IMR-90 (cell line): Measurements from ENCODE around the gene FMR1. TPM values are rescaled to one million over a fixed set of nuclear protein-coding genes. Genes with fewer than 3 reads are reported as not detected.

Experiments used
- ATAC-seq: fragments of 200-7000 bp; cut with Tn5 transposase; 2 replicates; pipeline ENCODE4 v1.9.1; 2020; ENCODE audit warnings: low read depth, mild to moderate bottlenecking, moderate library complexity
- BruUV-seq: library from RNA; stranded (reverse); fragments of 400-500 nt; replicated peaks from 2 replicates; lab custom pipeline; 2021; lab: Mats Ljungman, UMichigan
- CTCF ChIA-PET: fragments of 300-600 bp; formaldehyde crosslinking; extraction: SDS; loops from one replicate; lab custom pipeline; 2021; ENCODE audit warnings: antibody characterized with exemption; lab: Yijun Ruan, JAX
- POLR2A ChIA-PET: fragments of 300-600 bp; sonication (Branson Sonifier 250); formaldehyde crosslinking; loops from one replicate; lab custom pipeline; 2022; ENCODE audit warnings: antibody characterized with exemption; ENCODE audit not compliant: unreplicated experiment; lab: Charles Lee
- DNase-seq: peaks from one replicate; pipeline ENCODE4 v3.0.0; 2013
- H2AFZ ChIP-seq: replicated peaks from 2 replicates; pipeline ENCODE3; 2013; ENCODE audit warnings: low read length, mild to moderate bottlenecking; ENCODE audit not compliant: poor library complexity
- H2AK5ac ChIP-seq: 2 replicates; pipeline ENCODE4 v1.6.1; 2013; ENCODE audit warnings: low read depth, low read length, inconsistent platforms
- H2AK9ac ChIP-seq: replicated peaks from 2 replicates; pipeline ENCODE3; 2013; ENCODE audit warnings: mild to moderate bottlenecking, low read depth, low read length, moderate library complexity; ENCODE audit not compliant: poor library complexity
- H2BK120ac ChIP-seq: 2 replicates; pipeline ENCODE4 v1.6.1; 2013; ENCODE audit warnings: low read depth, low read length, inconsistent platforms
- H2BK15ac ChIP-seq: 3 replicates; pipeline ENCODE4 v1.6.1; 2013; ENCODE audit warnings: low read depth, low read length, inconsistent platforms
- H2BK20ac ChIP-seq: 2 replicates; pipeline ENCODE4 v1.6.1; 2013; ENCODE audit warnings: low read depth, mild to moderate bottlenecking, inconsistent platforms, low read length, moderate library complexity
- H2BK5ac ChIP-seq: 2 replicates; pipeline ENCODE4 v1.6.1; 2013; ENCODE audit warnings: mild to moderate bottlenecking, low read depth, low read length, inconsistent platforms; ENCODE audit not compliant: poor library complexity, severe bottlenecking
- H3K14ac ChIP-seq: replicated peaks from 2 replicates; pipeline ENCODE4 v1.6.1; 2013; ENCODE audit warnings: low read depth, low read length, inconsistent platforms
- H3K18ac ChIP-seq: 2 replicates; pipeline ENCODE4 v1.6.1; 2013; ENCODE audit warnings: low read depth, low read length, control low read depth
- H3K23ac ChIP-seq: 2 replicates; pipeline ENCODE4 v1.6.1; 2013; ENCODE audit warnings: low read depth, low read length, inconsistent platforms
- H3K27ac ChIP-seq: 2 replicates; pipeline ENCODE4 v1.5.1; 2013; ENCODE audit warnings: mild to moderate bottlenecking, control low read depth, low read length; ENCODE audit not compliant: insufficient read depth
- H3K27me3 ChIP-seq: 2 replicates; pipeline ENCODE4 v1.6.1; 2013; ENCODE audit warnings: low read length; ENCODE audit not compliant: control insufficient read depth, insufficient read depth
- H3K36me3 ChIP-seq: 2 replicates; pipeline ENCODE4 v1.6.1; 2013; ENCODE audit warnings: low read length, mixed read lengths; ENCODE audit not compliant: control insufficient read depth, insufficient read depth
- H3K4ac ChIP-seq: 2 replicates; pipeline ENCODE4 v1.6.1; 2013; ENCODE audit warnings: low read depth, low read length, inconsistent platforms
- H3K4me1 ChIP-seq: 2 replicates; pipeline ENCODE4 v1.6.1; 2013; ENCODE audit warnings: low read length, mixed read lengths; ENCODE audit not compliant: control insufficient read depth, insufficient read depth
- H3K4me2 ChIP-seq: 2 replicates; pipeline ENCODE4 v1.6.1; 2013; ENCODE audit warnings: low read depth, mild to moderate bottlenecking, control low read depth, low read length, moderate library complexity
- H3K4me3 ChIP-seq: 2 replicates; pipeline ENCODE4 v1.5.1; 2013; ENCODE audit warnings: low read depth, mild to moderate bottlenecking, control low read depth, low read length, moderate library complexity; ENCODE audit not compliant: insufficient read depth
- H3K56ac ChIP-seq: 2 replicates; pipeline ENCODE4 v1.6.1; 2013; ENCODE audit warnings: low read length, inconsistent platforms; ENCODE audit not compliant: insufficient read depth; ENCODE audit errors: extremely low read depth
- H3K79me1 ChIP-seq, 2 experiments: 2 replicates each; pipeline ENCODE4 v1.6.1; 2013; ENCODE audit warnings: low read length in 2 of 2, inconsistent platforms in 1 of 2, low read depth in 1 of 2
- H3K9ac ChIP-seq: 2 replicates; pipeline ENCODE4 v1.6.1; 2013; ENCODE audit warnings: low read depth, low read length, control low read depth
- H3K9me1 ChIP-seq: 2 replicates; pipeline ENCODE4 v1.6.1; 2013; ENCODE audit warnings: low read length, inconsistent platforms; ENCODE audit not compliant: insufficient read depth
- H3K9me3 ChIP-seq: 2 replicates; pipeline ENCODE4 v1.6.1; 2013; ENCODE audit warnings: low read length; ENCODE audit not compliant: control insufficient read depth, insufficient read depth
- H4K20me1 ChIP-seq: 2 replicates; pipeline ENCODE4 v1.6.1; 2013; ENCODE audit warnings: low read length, inconsistent platforms; ENCODE audit not compliant: insufficient read depth
- H4K5ac ChIP-seq: 2 replicates; pipeline ENCODE4 v1.6.1; 2013; ENCODE audit warnings: mild to moderate bottlenecking, low read depth, low read length, control low read depth
- H4K8ac ChIP-seq, 2 experiments: 2 replicates each; pipeline ENCODE4 v1.6.1; 2013; ENCODE audit warnings: low read depth in 2 of 2, low read length in 2 of 2, control low read depth in 1 of 2, inconsistent platforms in 1 of 2
- H4K91ac ChIP-seq: 2 replicates; pipeline ENCODE4 v1.6.1; 2013; ENCODE audit warnings: low read depth, low read length, inconsistent platforms; ENCODE audit not compliant: insufficient read depth
- MAZ ChIP-seq: IDR thresholded peaks from 2 replicates; pipeline ENCODE4 v1.6.1; 2012; ENCODE audit warnings: low read depth, mild to moderate bottlenecking, low read length, improper control_type of control experiment, moderate library complexity, borderline replicate concordance
- RFX5 ChIP-seq: IDR thresholded peaks from 2 replicates; pipeline ENCODE4 v1.8.0; 2012; ENCODE audit warnings: low read depth, mild to moderate bottlenecking, low read length, moderate library complexity
- SMC3 ChIP-seq: fragments of 150-350 bp; IDR thresholded peaks from 2 replicates; pipeline ENCODE4 v1.6.1; 2016; ENCODE audit warnings: low read depth, mild to moderate bottlenecking, antibody characterized with exemption, low read length, moderate library complexity
- USF2 ChIP-seq: fragments of 150-350 bp; IDR thresholded peaks from 2 replicates; pipeline ENCODE4 v1.6.1; 2017; ENCODE audit warnings: mild to moderate bottlenecking, antibody characterized with exemption, low read length, low read depth
- WGBS, 2 experiments: methylation state at CpG; one replicate each; pipeline versions ENCODE4 v1.1.5 to v1.1.7; 2013; ENCODE audit warnings: missing lambda C conversion rate in 2 of 2; ENCODE audit not compliant: insufficient read length in 1 of 2; ENCODE audit errors: extremely low coverage in 2 of 2; 5-methylcytosine and 5-hydroxymethylcytosine counted together
- dilution Hi-C: fragments of 300-500 bp; cut with HindIII; formaldehyde crosslinking; loops from one replicate; pipeline ENCODE4 v1.14.3; 2018; ENCODE audit warnings: low sequenced_read_pairs; ENCODE audit not compliant: unreplicated experiment
- in situ Hi-C: fragments of 300-500 bp; cut with MboI; formaldehyde crosslinking; loops from 3 replicates; pipeline ENCODE4 v1.14.3; 2019; ENCODE audit warnings: low sequenced_read_pairs, inconsistent platforms, mixed read lengths
- intact Hi-C: fragments of 100-400 bp; cut with micrococcal nuclease; formaldehyde crosslinking; loops from 2 replicates; pipeline ENCODE4 v1.10.0; 2022
- polyA plus RNA-seq, 3 experiments: library from polyadenylated mRNA; depleted of rRNA; stranded (reverse); fragments of >200 nt; gene quantifications; 2 replicates each; pipeline ENCODE4 v1.2.3, GENCODE V29; 2012; ENCODE audit warnings: low replicate concordance in 1 of 3
- total RNA-seq: library from RNA; depleted of rRNA; stranded (reverse); fragments of >200 nt; gene quantifications from 2 replicates; pipeline ENCODE4 v1.2.3, GENCODE V29; 2012

Gene FMR1
- total and polyA plus RNA-seq, 2 of the 4 experiments (the other 2 are of a cell fraction), result 12.2 to 17.6 TPM

- no TSS peak for BruUV-seq
- Histone ChIP-seq H3K27me3 (no peaks in the 10 kb centered on the region), H2AK9ac (no peak overlapping the region), H3K14ac (no peak overlapping the region), H3K36me3 (no peaks in the 10 kb centered on the region), H3K9ac (no peak overlapping the region), H3K23ac (no peak overlapping the region), H3K18ac (no peak overlapping the region), H3K79me1 (peaks cover 0 to 5% of the 10 kb centered on the region in 2 experiments), H2BK15ac (no peak overlapping the region), H2BK120ac (no peak overlapping the region), H2AK5ac (no peak overlapping the region), H2AFZ (no peak overlapping the region), H3K4me2 (no peak overlapping the region), H3K4me3 (no peak overlapping the region), H4K8ac (no peak overlapping the region), H4K5ac (no peak overlapping the region), H3K4me1 (no peaks in the 10 kb centered on the region), H3K9me1 (no peaks in the 10 kb centered on the region), H2BK5ac (no peak overlapping the region), H3K27ac (no peak overlapping the region), H3K4ac (no peak overlapping the region), H4K20me1 (0 out of 2 replicates have a peak, but pooled peaks cover 5% of the 10 kb centered on the region), H3K56ac (no peak overlapping the region), H2BK20ac (no peak overlapping the region), H4K91ac (no peak overlapping the region), H3K9me3 (no peaks in the 10 kb centered on the region)
- TF ChIP-seq SMC3, result no peak
- no peak for TF ChIP-seq RFX5
- TF ChIP-seq MAZ, result no peak
- TF ChIP-seq USF2, result no peak
- in situ Hi-C loops (no loop called here), intact Hi-C loops (no loop called here), dilution Hi-C loops (no loop called here)
- ATAC-seq, result no peak
- CTCF ChIA-PET, result no interaction called here
- POLR2A ChIA-PET, result no interaction called here
- no CpG with 5 or more reads among the region's 10 CpGs for WGBS, 2 experiments
- DNase-seq, result peak; percentile 4
These were observed 6.3 kb downstream of the FMR1 start for GRCh38 chrX:147917700-147918695.
